OCI-LY3 (cell line): ENCODE data around the gene ERMN.

Source experiments
- H2AFZ ChIP-seq: fragments of 200-600, 300-600 bp; shearing (Covaris generic); 2 replicates; pipeline ENCODE4 v1.6.0; 2014; ENCODE audit warnings: antibody characterized with exemption, low read depth, low read length
- H3K27ac ChIP-seq: fragments of 200-600, 300-600 bp; sonication (generic); 2 replicates; pipeline ENCODE4 v1.5.1; 2014; ENCODE audit warnings: mild to moderate bottlenecking, low read length, moderate library complexity, mixed read lengths
- H3K27me3 ChIP-seq: fragments of 200-600, 300-600 bp; sonication (generic); 2 replicates; pipeline ENCODE4 v1.6.1; 2014; ENCODE audit warnings: low read depth, low read length, mixed read lengths
- H3K36me3 ChIP-seq: fragments of 200-600, 300-600 bp; sonication (generic); replicated peaks from 2 replicates; pipeline ENCODE3; 2014; ENCODE audit warnings: low read depth, low read length, mixed read lengths
- H3K4me1 ChIP-seq: fragments of 300-600, 200-600 bp; sonication (generic); 2 replicates; pipeline ENCODE4 v1.6.1; 2014; ENCODE audit warnings: low read length, mixed read lengths
- H3K4me2 ChIP-seq: fragments of 200-600, 300-600 bp; sonication (generic); 2 replicates; pipeline ENCODE4 v1.6.1; 2014; ENCODE audit warnings: low read length, mixed read lengths
- H3K4me3 ChIP-seq: fragments of 300-600, 200-600 bp; sonication (generic); 2 replicates; pipeline ENCODE4 v1.5.1; 2014; ENCODE audit warnings: antibody characterized with exemption, mild to moderate bottlenecking, low read length, moderate library complexity
- H3K79me2 ChIP-seq: fragments of 300-600, 200-600 bp; shearing (Covaris generic); 2 replicates; pipeline ENCODE4 v1.6.1; 2014; ENCODE audit warnings: mild to moderate bottlenecking, low read length, mixed read lengths
- H3K9ac ChIP-seq: fragments of 300-600, 200-600 bp; shearing (Covaris generic); 2 replicates; pipeline ENCODE4 v1.6.0; 2014; ENCODE audit warnings: mild to moderate bottlenecking, low read length, moderate library complexity
- H3K9me3 ChIP-seq: fragments of 200-600, 300-600 bp; shearing (Covaris generic); 2 replicates; pipeline ENCODE4 v1.6.1; 2014; ENCODE audit warnings: low read length, mixed read lengths; ENCODE audit not compliant: insufficient read depth
- H4K20me1 ChIP-seq: fragments of 200-600, 300-600 bp; sonication (generic); 2 replicates; pipeline ENCODE4 v1.6.1; 2016; ENCODE audit warnings: low read length, mixed read lengths; ENCODE audit not compliant: insufficient read depth
- CTCF ChIP-seq: fragments of 200-600, 300-600 bp; sonication (generic); IDR thresholded peaks from 2 replicates; pipeline ENCODE4 v1.5.1; 2014; ENCODE audit warnings: antibody characterized with exemption, low read length, low read depth
- EZH2phosphoT487 ChIP-seq: fragments of 200-600 bp; shearing (Covaris generic); IDR thresholded peaks from 2 replicates; pipeline ENCODE4 v1.6.1; 2018; ENCODE audit warnings: antibody characterized with exemption, mixed run types, low read depth

Gene ERMN

DNA sequence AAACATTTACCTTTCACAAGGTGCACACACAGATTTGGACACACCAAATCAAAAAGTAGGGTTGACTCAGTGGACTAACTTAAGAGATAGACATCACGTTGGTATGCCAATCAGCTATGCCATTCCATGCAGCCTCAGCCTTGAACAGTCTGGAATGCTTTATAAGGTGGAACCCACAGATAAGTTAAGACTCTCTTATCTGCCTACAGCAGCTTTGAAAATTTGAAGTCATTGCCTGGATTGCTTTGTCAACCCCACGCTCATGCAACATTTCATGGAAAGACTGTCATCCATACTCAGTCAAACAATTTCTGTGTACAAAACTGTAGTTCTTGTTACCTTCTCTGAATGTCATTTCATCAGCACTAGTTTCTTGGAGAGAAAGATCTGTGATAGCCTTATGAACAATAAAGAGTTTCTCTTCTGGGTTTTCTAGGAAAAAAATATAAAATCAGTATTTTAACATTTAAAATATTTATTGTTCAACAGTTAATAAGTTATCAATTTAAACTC, 1.2 kb downstream of the ERMN start:
- Histone ChIP-seq H3K36me3 (no peaks in the 10 kb centered on the region), H3K27me3 (no peaks in the 10 kb centered on the region), H3K4me3 (no peak overlapping the region), H3K9ac (no peak overlapping the region), H3K4me2 (no peak overlapping the region), H3K4me1 (peaks cover 14% of the 10 kb centered on the region), H3K27ac (no peak overlapping the region), H4K20me1 (no peaks in the 10 kb centered on the region), H3K9me3 (no peaks in the 10 kb centered on the region), H2AFZ (no peak overlapping the region), H3K79me2 (no peaks in the 10 kb centered on the region)
- TF ChIP-seq EZH2phosphoT487 (no peak), CTCF (no peak)

GRCh38 chr2:157322432-157322831, 3.2 kb downstream of the ERMN start:
- Histone ChIP-seq H3K9ac (no peak overlapping the region), H3K4me2 (no peak overlapping the region), H3K27ac (no peak overlapping the region), H3K4me3 (no peak overlapping the region), H4K20me1 (no peaks in the 10 kb centered on the region), H3K27me3 (no peaks in the 10 kb centered on the region), H2AFZ (no peak overlapping the region), H3K4me1 (peaks cover 8% of the 10 kb centered on the region; the same call in 1 of the 2 replicates), H3K9me3 (no peaks in the 10 kb centered on the region), H3K36me3 (peaks cover 5% of the 10 kb centered on the region), H3K79me2 (no peaks in the 10 kb centered on the region)
- no peak for TF ChIP-seq CTCF
- TF ChIP-seq EZH2phosphoT487: no peak

DNA sequence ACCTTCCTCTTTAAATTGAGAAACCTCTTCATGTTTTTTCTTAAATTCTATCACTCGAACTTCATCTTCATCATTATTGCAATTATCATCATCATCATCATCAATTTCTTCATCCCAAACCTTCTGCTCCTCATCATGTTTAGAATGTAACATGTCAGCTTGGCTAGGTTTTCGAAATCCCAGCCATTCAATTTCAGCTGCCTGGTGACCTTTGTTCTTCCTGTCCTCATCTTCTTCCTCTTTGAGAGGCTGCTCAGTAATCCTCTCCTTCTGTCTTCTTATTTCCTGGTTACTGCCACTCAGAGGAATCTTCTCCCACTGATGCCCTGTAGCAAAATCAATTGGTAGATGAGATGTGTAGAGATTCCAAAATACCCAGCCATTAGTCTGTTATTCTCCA, 4.2 kb downstream of the ERMN start:
- TF ChIP-seq CTCF: no peak
- TF ChIP-seq EZH2phosphoT487: no peak
- Histone ChIP-seq H2AFZ (no peak overlapping the region), H3K4me1 (peaks cover 7% of the 10 kb centered on the region; the same call in 1 of the 2 replicates)

DNA sequence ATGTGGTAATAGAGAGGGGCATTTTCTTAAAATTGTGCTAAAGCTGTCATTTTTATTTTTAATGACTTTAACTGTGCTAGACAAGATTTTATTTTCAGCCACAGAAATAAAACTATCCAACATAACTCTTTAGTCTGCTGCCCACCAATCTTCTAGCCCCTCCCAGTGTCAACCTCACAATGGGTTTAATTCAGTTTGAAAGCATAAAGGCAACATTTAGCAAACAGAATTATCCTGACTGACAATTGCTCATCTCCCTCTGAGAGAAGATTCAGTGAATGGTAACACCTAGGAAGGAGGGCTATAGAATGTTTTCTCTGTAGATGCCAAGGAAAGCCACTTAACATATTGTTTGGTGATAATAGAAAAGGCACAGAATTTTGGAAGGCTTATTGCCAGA, 5.2 kb downstream of the ERMN start:
- H3K9ac ChIP-seq: no peak overlapping the region
- H3K4me2 ChIP-seq: no peak overlapping the region
- no peak overlapping the region for H2AFZ ChIP-seq
- TF ChIP-seq CTCF: no peak
- no peak overlapping the region for H3K4me3 ChIP-seq
- no peaks in the 10 kb centered on the region for H3K9me3 ChIP-seq
- H3K27ac ChIP-seq: no peak overlapping the region
- peaks cover 13% of the 10 kb centered on the region for H3K4me1 ChIP-seq
- H3K27me3 ChIP-seq: no peaks in the 10 kb centered on the region
- H3K79me2 ChIP-seq: no peaks in the 10 kb centered on the region
- peaks cover 5% of the 10 kb centered on the region for H3K36me3 ChIP-seq
- H4K20me1 ChIP-seq: no peaks in the 10 kb centered on the region

More for the DNA sequence above, 4.2 kb downstream of the ERMN start:
- H3K79me2 ChIP-seq: no peaks in the 10 kb centered on the region
- H3K9me3 ChIP-seq: no peaks in the 10 kb centered on the region
- no peak overlapping the region for H3K27ac ChIP-seq
- no peak overlapping the region for H3K9ac ChIP-seq
- H4K20me1 ChIP-seq: no peaks in the 10 kb centered on the region
- no peaks in the 10 kb centered on the region for H3K27me3 ChIP-seq
- H3K4me2 ChIP-seq: no peak overlapping the region
- H3K36me3 ChIP-seq: peaks cover 5% of the 10 kb centered on the region
- H3K4me3 ChIP-seq: no peak overlapping the region
